GM12891 (cell line): ENCODE data around the gene TMPRSS2.

ENCODE experiments used
- POLR2A ChIP-seq: IDR thresholded peaks from 2 replicates; pipeline ENCODE4 v1.6.1; 2011; ENCODE audit warnings: low read depth, low read length, control low read depth
- TAF1 ChIP-seq: IDR thresholded peaks from 2 replicates; pipeline ENCODE4 v1.6.1; 2011; ENCODE audit warnings: low read depth, low read length, control low read depth

DNA sequence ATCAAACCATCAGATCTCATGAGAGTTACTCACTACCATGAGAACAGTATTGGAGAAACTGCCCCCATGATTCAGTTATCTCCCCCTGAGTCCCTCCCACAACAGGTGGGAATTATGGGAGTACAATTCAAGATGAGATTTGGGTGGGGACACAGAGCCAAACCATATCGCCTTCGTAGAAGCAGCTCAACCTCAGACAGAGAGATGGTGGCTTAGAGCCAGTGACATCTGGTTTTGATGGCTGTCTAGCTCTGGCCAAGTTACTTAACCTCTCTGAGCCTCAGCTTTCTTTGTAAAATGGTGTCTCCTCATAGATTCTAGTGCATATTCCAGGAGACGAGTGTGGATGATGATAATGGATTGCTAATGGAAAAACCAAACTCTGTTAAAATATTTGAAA, 54.8 kb downstream of the TMPRSS2 start:
- TF ChIP-seq TAF1 (no peak), POLR2A (peak; percentile 56; the same call in 1 of the 2 replicates)
